HCT116 (cell line): ENCODE results near the gene CTSW.

Source experiments
- CTCF ChIP-seq, 3 experiments: fragments of 200-600 bp in 1 of 3; sonication (generic) in 1 of 3; IDR thresholded peaks in 2 of 3; conservative IDR thresholded peaks in 1 of 3; 2 replicates each; pipeline ENCODE4 v1.5.1; 2012 to 2017; ENCODE audit warnings: low read depth in 2 of 3, low read length in 2 of 3, antibody characterized with exemption in 1 of 3, borderline replicate concordance in 1 of 3, control low read depth in 1 of 3, mild to moderate bottlenecking in 1 of 3, mixed read lengths in 1 of 3, mixed run types in 1 of 3, moderate library complexity in 1 of 3; ENCODE audit not compliant: insufficient read depth in 1 of 3
- ELF1 ChIP-seq: IDR thresholded peaks from 2 replicates; pipeline ENCODE4 v1.6.1; 2012; ENCODE audit warnings: low read depth, borderline replicate concordance
- EZH2 ChIP-seq: fragments of 200-600 bp; sonication (generic); IDR thresholded peaks from 2 replicates; pipeline ENCODE4 v1.6.1; 2017; ENCODE audit warnings: antibody characterized with exemption, mixed run types
- EZH2phosphoT487 ChIP-seq: fragments of 200-600 bp; IDR thresholded peaks from 2 replicates; pipeline ENCODE4 v1.6.1; 2018; ENCODE audit warnings: antibody characterized with exemption, borderline replicate concordance
- FOSL1 ChIP-seq: IDR thresholded peaks from 2 replicates; pipeline ENCODE4 v1.6.1; 2012; ENCODE audit warnings: low read depth
- POLR2A ChIP-seq: IDR thresholded peaks from 2 replicates; pipeline ENCODE4 v1.7.0; 2011; ENCODE audit warnings: borderline replicate concordance; ENCODE audit not compliant: insufficient read depth, insufficient read length; ENCODE audit errors: extremely low read depth
- POLR2AphosphoS5 ChIP-seq: IDR thresholded peaks from 2 replicates; pipeline ENCODE4 v1.6.1; 2011; ENCODE audit warnings: mild to moderate bottlenecking, low read depth, low read length, moderate library complexity
- RAD21 ChIP-seq: IDR thresholded peaks from 2 replicates; pipeline ENCODE4 v1.6.1; 2012; ENCODE audit warnings: low read depth, mild to moderate bottlenecking
- REST ChIP-seq: IDR thresholded peaks from 2 replicates; pipeline ENCODE4 v1.6.1; 2012; ENCODE audit warnings: low read depth
- ZNF274 ChIP-seq: fragments of 200-500 bp; sonication (Bioruptor generic); IDR thresholded peaks from 2 replicates; pipeline ENCODE4 v1.6.1; 2014; ENCODE audit warnings: mild to moderate bottlenecking, low read depth, low read length, inconsistent platforms
- TF ChIP-seq, protein P1 (sequence below): IDR thresholded peaks from 2 replicates; pipeline ENCODE4 v1.6.1; 2012
- TF ChIP-seq, protein P2 (sequence below): IDR thresholded peaks from 2 replicates; pipeline ENCODE4 v1.6.1; 2012

DNA sequence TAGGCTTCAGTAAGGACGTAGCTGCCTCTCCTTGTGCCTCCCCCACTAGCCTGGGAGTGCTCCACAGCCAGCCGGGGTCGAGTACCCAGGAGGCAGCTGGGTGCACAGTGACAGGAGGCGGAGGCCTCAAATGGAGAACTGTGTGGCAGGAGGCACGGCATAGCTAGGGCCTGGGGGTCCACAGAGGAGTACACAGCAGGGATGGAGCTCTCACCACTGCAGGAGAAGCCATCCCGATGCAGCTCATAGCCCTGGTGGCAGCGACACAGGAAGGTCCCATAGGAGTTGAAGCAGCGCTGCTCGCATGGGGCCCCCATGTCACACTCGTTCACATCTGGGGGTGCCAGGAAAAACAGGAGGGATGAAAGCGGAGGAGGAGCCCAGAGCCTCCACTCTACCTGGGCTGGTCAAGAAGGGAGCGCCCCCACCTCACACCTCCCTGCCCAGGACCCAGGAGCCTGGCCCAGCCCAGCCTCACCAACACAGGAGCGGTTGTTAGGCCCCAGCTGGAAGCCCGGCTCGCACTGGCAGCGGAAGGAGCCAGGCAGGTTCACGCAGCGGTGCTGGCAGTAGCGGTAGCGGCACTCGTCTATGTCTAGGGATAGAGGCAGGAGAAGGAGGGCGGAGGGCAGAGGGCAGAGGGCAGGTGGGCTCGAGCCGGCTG is 9.9 kb upstream of the CTSW start:
- TF ChIP-seq POLR2AphosphoS5 (no peak), EZH2phosphoT487 (no peak), CTCF (IDR thresholded peaks at IDR 0.05 in 2 of 3, conservative IDR thresholded peaks at IDR 0.05 in 1 of 3; ENCODE audit: borderline replicate concordance in 1 of 3, insufficient read depth in 1 of 3, low read depth in 2 of 3, low read length in 2 of 3) (no peak), REST (no peak), ELF1 (no peak), FOSL1 (no peak), POLR2A (no peak), EZH2 (no peak), RAD21 (no peak), ZNF274 (no peak)
- TF ChIP-seq, protein P1, sequence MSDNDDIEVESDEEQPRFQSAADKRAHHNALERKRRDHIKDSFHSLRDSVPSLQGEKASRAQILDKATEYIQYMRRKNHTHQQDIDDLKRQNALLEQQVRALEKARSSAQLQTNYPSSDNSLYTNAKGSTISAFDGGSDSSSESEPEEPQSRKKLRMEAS, result no peak
- TF ChIP-seq, protein P2, sequence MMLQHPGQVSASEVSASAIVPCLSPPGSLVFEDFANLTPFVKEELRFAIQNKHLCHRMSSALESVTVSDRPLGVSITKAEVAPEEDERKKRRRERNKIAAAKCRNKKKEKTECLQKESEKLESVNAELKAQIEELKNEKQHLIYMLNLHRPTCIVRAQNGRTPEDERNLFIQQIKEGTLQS, result no peak
